K562 (cell line): ENCODE results near the gene KRTAP10-9. TPM values are rescaled to one million over a fixed set of nuclear protein-coding genes. Genes with fewer than 3 reads are reported as not detected.

Experiments
- ATAC-seq: fragments of 200-7000 bp; cut with Tn5 transposase; 3 replicates; pipeline ENCODE4 v1.9.1; 2020; ENCODE audit warnings: moderate library complexity
- BruUV-seq: library from RNA; stranded (reverse); fragments of 400-500 nt; replicated peaks from 2 replicates; lab custom pipeline; 2021; lab: Mats Ljungman, UMichigan
- CTCF ChIA-PET: fragments of 300-600 bp; formaldehyde crosslinking; extraction: SDS; loops from one replicate; lab custom pipeline; 2021; ENCODE audit warnings: low intra/inter-chr PET ratio; lab: Yijun Ruan, JAX
- POLR2A ChIA-PET: fragments of 300-600, 350-650 bp; sonication (Branson Sonifier 250); formaldehyde crosslinking; extraction: SDS; loops from one replicate; lab custom pipeline; 2021; ENCODE audit warnings: antibody characterized with exemption, inconsistent platforms; lab: Yijun Ruan, JAX
- DNase-seq, 4 experiments: peaks; one replicate each; pipeline versions ENCODE4 v3.0.0 to v3.0.0-alpha.2; 2011 to 2018; ENCODE audit warnings: low spot score in 3 of 4, mixed read lengths in 3 of 4; ENCODE audit errors: extremely low read depth in 1 of 4
- FAIRE-seq: peaks from 2 replicates; lab custom pipeline; 2011; peaks lifted over from hg19 to GRCh38; lab: Jason Lieb, UNC
- H2AFZ ChIP-seq: 2 replicates; pipeline ENCODE4 v1.6.0; 2011; ENCODE audit warnings: low read depth, low read length, control low read depth, inconsistent platforms
- H3K27ac ChIP-seq: fragments of 200-600 bp; 3 replicates; pipeline ENCODE4 v1.8.0; 2011; ENCODE audit warnings: low read depth, mild to moderate bottlenecking, control low read depth, inconsistent platforms, low read length, moderate library complexity, mixed read lengths; ENCODE audit errors: extremely low read depth
- H3K27me3 ChIP-seq, 2 experiments: fragments of 300-600 bp in 1 of 2; 2 replicates in 1 of 2; 3 replicates in 1 of 2; pipeline versions ENCODE4 v1.6.0 to v1.8.0; 2011; ENCODE audit warnings: inconsistent platforms in 2 of 2, low read length in 2 of 2, mild to moderate bottlenecking in 1 of 2, mixed read lengths in 1 of 2, moderate library complexity in 1 of 2; ENCODE audit not compliant: control insufficient read depth in 2 of 2, insufficient read depth in 2 of 2
- H3K36me3 ChIP-seq: fragments of 300-600 bp; 3 replicates; pipeline ENCODE4 v1.8.0; 2011; ENCODE audit warnings: mild to moderate bottlenecking, low read length, inconsistent platforms; ENCODE audit not compliant: control insufficient read depth, insufficient read depth
- H3K4me1 ChIP-seq, 2 experiments: fragments of 200-600 bp in 1 of 2; replicated peaks in 1 of 2; 2 replicates in 1 of 2; 3 replicates in 1 of 2; pipeline versions ENCODE4 v1.5.1 to v1.8.0; 2011; ENCODE audit warnings: inconsistent platforms in 2 of 2, low read length in 2 of 2, mild to moderate bottlenecking in 1 of 2, mixed read lengths in 1 of 2, moderate library complexity in 1 of 2; ENCODE audit not compliant: control insufficient read depth in 2 of 2, insufficient read depth in 2 of 2
- H3K4me2 ChIP-seq: 2 replicates; pipeline ENCODE4 v1.6.1; 2011; ENCODE audit warnings: low read length, control low read depth, inconsistent platforms, mixed read lengths; ENCODE audit not compliant: insufficient read depth
- H3K4me3 ChIP-seq: fragments of 200-600 bp; sonication (generic), shearing (Covaris generic); 2 replicates; pipeline ENCODE4 v1.5.1; 2016; ENCODE audit warnings: control low read depth, inconsistent platforms
- H3K79me2 ChIP-seq: fragments of 200-600 bp; 3 replicates; pipeline ENCODE4 v1.8.0; 2011; ENCODE audit warnings: low read length, inconsistent platforms; ENCODE audit not compliant: control insufficient read depth, insufficient read depth
- H3K9ac ChIP-seq, 2 experiments: 2 replicates each; pipeline versions ENCODE4 v1.6.0 to v1.6.1; 2011; ENCODE audit warnings: low read depth in 2 of 2, low read length in 2 of 2, control low read depth in 1 of 2, inconsistent platforms in 1 of 2, mild to moderate bottlenecking in 1 of 2, mixed read lengths in 1 of 2; ENCODE audit not compliant: insufficient read depth in 1 of 2
- H3K9me1 ChIP-seq: one replicate; pipeline ENCODE4 v1.6.0; 2011; ENCODE audit warnings: inconsistent platforms, mild to moderate bottlenecking, low read length, moderate library complexity; ENCODE audit not compliant: control insufficient read depth, insufficient read depth
- H3K9me3 ChIP-seq: replicated peaks from 2 replicates; pipeline ENCODE4 v1.5.1; 2011; ENCODE audit warnings: low read depth, low read length, inconsistent platforms; ENCODE audit not compliant: control insufficient read depth, insufficient read depth
- H4K20me1 ChIP-seq: replicated peaks from 2 replicates; pipeline ENCODE4 v1.6.1; 2011; ENCODE audit warnings: low read length, inconsistent platforms, mixed read lengths; ENCODE audit not compliant: control insufficient read depth, insufficient read depth
- ATF1 ChIP-seq, 2 experiments: fragments of 450-650 bp in 1 of 2; IDR thresholded peaks; 2 replicates each; pipeline ENCODE4 v1.6.1; 2016; ENCODE audit warnings: missing compliant biosample characterization in 1 of 2, missing genetic modification characterization in 1 of 2
- CBX1 ChIP-seq: sonication (generic); IDR thresholded peaks from 2 replicates; pipeline ENCODE4 v1.6.1; 2016; ENCODE audit warnings: antibody characterized with exemption, low read depth, mild to moderate bottlenecking
- CBX5 ChIP-seq: IDR thresholded peaks from 2 replicates; pipeline ENCODE4 v1.6.1; 2014; ENCODE audit warnings: low read depth, borderline replicate concordance
- JUND ChIP-seq, 2 experiments: IDR thresholded peaks; 2 replicates in 1 of 2; 3 replicates in 1 of 2; pipeline ENCODE4 v1.6.1; 2011; ENCODE audit warnings: borderline replicate concordance in 2 of 2, low read depth in 2 of 2, low read length in 2 of 2, improper control_type of control experiment in 1 of 2, missing biosample characterization in 1 of 2, missing genetic modification characterization in 1 of 2, missing genetic modification reagents in 1 of 2
- MCM7 ChIP-seq, 2 experiments: fragments of 450-650 bp; IDR thresholded peaks; 2 replicates each; pipeline ENCODE4 v1.6.1; 2016 to 2018
- ZBTB49 ChIP-seq: sonication (generic); formaldehyde crosslinking; IDR thresholded peaks from 2 replicates; pipeline ENCODE4 v1.8.0; 2022; ENCODE audit warnings: missing genetic modification reagents, mild to moderate bottlenecking, borderline replicate concordance
- ZNF280B ChIP-seq: fragments of 250-450 bp; sonication (Bioruptor Pico); IDR thresholded peaks from 2 replicates; pipeline ENCODE4 v1.5.1; 2021; ENCODE audit warnings: mild to moderate bottlenecking
- ZNF3 ChIP-seq: fragments of 250-450 bp; sonication (Bioruptor Pico); IDR thresholded peaks from 2 replicates; pipeline ENCODE4 v1.5.0; 2021; ENCODE audit warnings: mild to moderate bottlenecking, moderate library complexity
- whole genome bisulfite sequencing: fragments of 100-300 bp; shearing (Covaris generic); methylation state at CpG from one replicate; pipeline ENCODE4 v1.1.6; 2016; ENCODE audit warnings: low coverage, mixed read lengths; ENCODE audit not compliant: insufficient coverage; ENCODE audit errors: missing lambda C conversion rate; 5-methylcytosine and 5-hydroxymethylcytosine counted together
- in situ Hi-C: fragments of 300-500 bp; cut with MboI; formaldehyde crosslinking; loops from 4 replicates; pipeline ENCODE4 v1.15.0; 2018; ENCODE audit warnings: inconsistent platforms, mixed read lengths
- intact Hi-C: fragments of 100-400 bp; cut with micrococcal nuclease; formaldehyde crosslinking; loops from 2 replicates; pipeline ENCODE4 v1.14.2; 2022
- polyA plus RNA-seq, 8 experiments: library from polyadenylated mRNA; depleted of rRNA in 4 of 8; stranded (reverse) in 5 of 8; unstranded in 3 of 8; fragments of >200 nt; fragmentation: Nextera tagmentation in 2 of 8; fragmentation: Illumina TruSeq in 1 of 8; extraction: Ambion mirVana in 2 of 8; extraction: Trizol in 1 of 8; gene quantifications; 2 replicates each; pipeline versions ENCODE4 v1.2.1 to v1.2.3, GENCODE V29; 2011 to 2014; ENCODE audit warnings: inconsistent platforms in 1 of 8, missing spikeins in 1 of 8
- total RNA-seq, 7 experiments: library from RNA; depleted of rRNA in 6 of 7; stranded (reverse); fragments of >200 nt in 6 of 7; fragmentation: Illumina TruSeq in 2 of 7; extraction: Trizol in 2 of 7; gene quantifications; 2 replicates each; pipeline versions ENCODE4 v1.2.1 to v1.2.3, GENCODE V29; 2011 to 2021; ENCODE audit warnings: low replicate concordance in 1 of 7
- TF ChIP-seq, protein P1 (sequence below): fragments of 450-650 bp; IDR thresholded peaks from 2 replicates; pipeline ENCODE4 v1.6.1; 2016; ENCODE audit warnings: antibody characterized with exemption

Gene KRTAP10-9
- total and polyA plus RNA-seq, 9 of the 15 experiments (the other 6 are each of a cell fraction or from before 2014, with no cell fraction given), result not detected

GRCh38 chr21:44599264-44600029 lies 27.4 kb upstream of the KRTAP10-9 start:
- in situ Hi-C loops (no loop called here), intact Hi-C loops (no loop called here)
- Histone ChIP-seq H3K4me3 (no peak overlapping the region), H2AFZ (no peak overlapping the region), H3K79me2 (no peaks in the 10 kb centered on the region), H3K9ac (no peak overlapping the region), H3K9me3 (no peaks in the 10 kb centered on the region), H4K20me1 (no peaks in the 10 kb centered on the region), H3K36me3 (no peaks in the 10 kb centered on the region), H3K27ac (no peak overlapping the region), H3K4me1 (peaks cover 6 to 16% of the 10 kb centered on the region in 2 experiments; a peak in 4 of 5 replicates), H3K9me1 (no peaks in the 10 kb centered on the region), H3K4me2 (no peak overlapping the region), H3K27me3 (peaks cover 9 to 48% of the 10 kb centered on the region in 2 experiments)
- ChIA-PET CTCF (no interaction called here), POLR2A (no interaction called here)
- FAIRE-seq (no peak), DNase-seq (no peak), ATAC-seq (no peak)
- no TSS peak for BruUV-seq
- TF ChIP-seq ZNF280B, result no peak
- TF ChIP-seq MCM7 (IDR thresholded peaks at IDR 0.05), result no peak
- TF ChIP-seq, protein P1, sequence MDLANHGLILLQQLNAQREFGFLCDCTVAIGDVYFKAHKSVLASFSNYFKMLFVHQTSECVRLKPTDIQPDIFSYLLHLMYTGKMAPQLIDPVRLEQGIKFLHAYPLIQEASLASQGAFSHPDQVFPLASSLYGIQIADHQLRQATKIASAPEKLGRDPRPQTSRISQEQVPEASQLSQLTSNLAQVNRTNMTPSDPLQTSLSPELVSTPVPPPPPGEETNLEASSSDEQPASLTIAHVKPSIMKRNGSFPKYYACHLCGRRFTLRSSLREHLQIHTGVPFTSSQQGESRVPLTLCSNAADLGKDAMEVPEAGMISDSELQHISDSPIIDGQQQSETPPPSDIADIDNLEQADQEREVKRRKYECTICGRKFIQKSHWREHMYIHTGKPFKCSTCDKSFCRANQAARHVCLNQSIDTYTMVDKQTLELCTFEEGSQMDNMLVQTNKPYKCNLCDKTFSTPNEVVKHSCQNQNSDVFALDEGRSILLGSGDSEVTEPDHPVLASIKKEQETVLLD, result no peak
- no peak for TF ChIP-seq ZBTB49
- TF ChIP-seq ZNF3 (CRISPR knock-in tag), result no peak
- TF ChIP-seq CBX5, result no peak
- no peak for TF ChIP-seq ATF1 (CRISPR knock-in tag; IDR thresholded peaks at IDR 0.05)
- no peak for TF ChIP-seq ATF1 (tag; IDR thresholded peaks at IDR 0.05)
- TF ChIP-seq JUND (IDR thresholded peaks at IDR 0.05; ENCODE audit: borderline replicate concordance, low read depth, low read length), result no peak
- no peak for TF ChIP-seq JUND (tag; IDR thresholded peaks at IDR 0.05; ENCODE audit: borderline replicate concordance, low read depth, low read length)
- no peak for TF ChIP-seq CBX1
- 17% methylated on average over 8 of the region's 8 CpGs for WGBS
